K562 (cell line): Measurements from ENCODE around the gene PODXL. TPM values are rescaled to one million over a fixed set of nuclear protein-coding genes. Genes with fewer than 3 reads are reported as not detected.

Experiments
- ATAC-seq: fragments of 200-7000 bp; cut with Tn5 transposase; 3 replicates; pipeline ENCODE4 v1.9.1; 2020; ENCODE audit warnings: moderate library complexity
- BruUV-seq: library from RNA; stranded (reverse); fragments of 400-500 nt; replicated peaks from 2 replicates; lab custom pipeline; 2021; lab: Mats Ljungman, UMichigan
- CTCF ChIA-PET: fragments of 300-600 bp; formaldehyde crosslinking; extraction: SDS; loops from one replicate; lab custom pipeline; 2021; ENCODE audit warnings: low intra/inter-chr PET ratio; lab: Yijun Ruan, JAX
- POLR2A ChIA-PET: fragments of 300-600, 350-650 bp; sonication (Branson Sonifier 250); formaldehyde crosslinking; extraction: SDS; loops from one replicate; lab custom pipeline; 2021; ENCODE audit warnings: antibody characterized with exemption, inconsistent platforms; lab: Yijun Ruan, JAX
- DNase-seq, 4 experiments: peaks; one replicate each; pipeline versions ENCODE4 v3.0.0 to v3.0.0-alpha.2; 2011 to 2018; ENCODE audit warnings: low spot score in 3 of 4, mixed read lengths in 3 of 4; ENCODE audit errors: extremely low read depth in 1 of 4
- FAIRE-seq: peaks from 2 replicates; lab custom pipeline; 2011; peaks lifted over from hg19 to GRCh38; lab: Jason Lieb, UNC
- H2AFZ ChIP-seq: 2 replicates; pipeline ENCODE4 v1.6.0; 2011; ENCODE audit warnings: low read depth, low read length, control low read depth, inconsistent platforms
- H3K27ac ChIP-seq: fragments of 200-600 bp; 3 replicates; pipeline ENCODE4 v1.8.0; 2011; ENCODE audit warnings: low read depth, mild to moderate bottlenecking, control low read depth, inconsistent platforms, low read length, moderate library complexity, mixed read lengths; ENCODE audit errors: extremely low read depth
- H3K27me3 ChIP-seq, 2 experiments: fragments of 300-600 bp in 1 of 2; 2 replicates in 1 of 2; 3 replicates in 1 of 2; pipeline versions ENCODE4 v1.6.0 to v1.8.0; 2011; ENCODE audit warnings: inconsistent platforms in 2 of 2, low read length in 2 of 2, mild to moderate bottlenecking in 1 of 2, mixed read lengths in 1 of 2, moderate library complexity in 1 of 2; ENCODE audit not compliant: control insufficient read depth in 2 of 2, insufficient read depth in 2 of 2
- H3K36me3 ChIP-seq: fragments of 300-600 bp; 3 replicates; pipeline ENCODE4 v1.8.0; 2011; ENCODE audit warnings: mild to moderate bottlenecking, low read length, inconsistent platforms; ENCODE audit not compliant: control insufficient read depth, insufficient read depth
- H3K4me1 ChIP-seq, 2 experiments: fragments of 200-600 bp in 1 of 2; replicated peaks in 1 of 2; 2 replicates in 1 of 2; 3 replicates in 1 of 2; pipeline versions ENCODE4 v1.5.1 to v1.8.0; 2011; ENCODE audit warnings: inconsistent platforms in 2 of 2, low read length in 2 of 2, mild to moderate bottlenecking in 1 of 2, mixed read lengths in 1 of 2, moderate library complexity in 1 of 2; ENCODE audit not compliant: control insufficient read depth in 2 of 2, insufficient read depth in 2 of 2
- H3K4me2 ChIP-seq: 2 replicates; pipeline ENCODE4 v1.6.1; 2011; ENCODE audit warnings: low read length, control low read depth, inconsistent platforms, mixed read lengths; ENCODE audit not compliant: insufficient read depth
- H3K4me3 ChIP-seq: fragments of 200-600 bp; sonication (generic), shearing (Covaris generic); 2 replicates; pipeline ENCODE4 v1.5.1; 2016; ENCODE audit warnings: control low read depth, inconsistent platforms
- H3K79me2 ChIP-seq: fragments of 200-600 bp; 3 replicates; pipeline ENCODE4 v1.8.0; 2011; ENCODE audit warnings: low read length, inconsistent platforms; ENCODE audit not compliant: control insufficient read depth, insufficient read depth
- H3K9ac ChIP-seq, 2 experiments: 2 replicates each; pipeline versions ENCODE4 v1.6.0 to v1.6.1; 2011; ENCODE audit warnings: low read depth in 2 of 2, low read length in 2 of 2, control low read depth in 1 of 2, inconsistent platforms in 1 of 2, mild to moderate bottlenecking in 1 of 2, mixed read lengths in 1 of 2; ENCODE audit not compliant: insufficient read depth in 1 of 2
- H3K9me1 ChIP-seq: one replicate; pipeline ENCODE4 v1.6.0; 2011; ENCODE audit warnings: inconsistent platforms, mild to moderate bottlenecking, low read length, moderate library complexity; ENCODE audit not compliant: control insufficient read depth, insufficient read depth
- H3K9me3 ChIP-seq: replicated peaks from 2 replicates; pipeline ENCODE4 v1.5.1; 2011; ENCODE audit warnings: low read depth, low read length, inconsistent platforms; ENCODE audit not compliant: control insufficient read depth, insufficient read depth
- H4K20me1 ChIP-seq: replicated peaks from 2 replicates; pipeline ENCODE4 v1.6.1; 2011; ENCODE audit warnings: low read length, inconsistent platforms, mixed read lengths; ENCODE audit not compliant: control insufficient read depth, insufficient read depth
- ADNP ChIP-seq: fragments of 200-800 bp; sonication (Bioruptor generic); IDR thresholded peaks from 2 replicates; pipeline ENCODE4 v1.6.1; 2016; ENCODE audit warnings: missing genetic modification characterization, missing compliant biosample characterization
- ARHGAP35 ChIP-seq: fragments of 450-650 bp; IDR thresholded peaks from 2 replicates; pipeline ENCODE4 v1.6.1; 2018; ENCODE audit not compliant: partially characterized antibody
- CBFA2T2 ChIP-seq: fragments of 450-650 bp; conservative IDR thresholded peaks from 2 replicates; pipeline ENCODE4 v1.6.1; 2017; ENCODE audit warnings: mild to moderate bottlenecking
- EGR1 ChIP-seq: fragments of 450-650 bp; conservative IDR thresholded peaks from 2 replicates; pipeline ENCODE4 v1.6.1; 2017; ENCODE audit warnings: mild to moderate bottlenecking
- EZH2 ChIP-seq: IDR thresholded peaks from 2 replicates; pipeline ENCODE4 v1.6.1; 2012; ENCODE audit warnings: low read depth, mild to moderate bottlenecking, inconsistent platforms, low read length, borderline replicate concordance
- FOXK2 ChIP-seq, 2 experiments: fragments of 450-650 bp; IDR thresholded peaks in 1 of 2; conservative IDR thresholded peaks in 1 of 2; 2 replicates each; pipeline ENCODE4 v1.6.1; 2016; ENCODE audit warnings: low read depth in 2 of 2, mild to moderate bottlenecking in 1 of 2
- GATAD2B ChIP-seq: fragments of 450-650 bp; IDR thresholded peaks from 2 replicates; pipeline ENCODE4 v1.6.1; 2017; ENCODE audit warnings: mild to moderate bottlenecking, borderline replicate concordance
- HNRNPK ChIP-seq: fragments of 200-400 bp; formaldehyde crosslinking; IDR thresholded peaks from one replicate; pipeline ENCODE4 v1.6.1; 2018; ENCODE audit warnings: mild to moderate bottlenecking, low read depth, low read length; ENCODE audit not compliant: poor library complexity, severe bottlenecking
- NFATC3 ChIP-seq: fragments of 450-650 bp; IDR thresholded peaks from 2 replicates; pipeline ENCODE4 v1.6.1; 2017; ENCODE audit warnings: mild to moderate bottlenecking
- PYGO2 ChIP-seq: fragments of 450-650 bp; IDR thresholded peaks from 2 replicates; pipeline ENCODE4 v1.6.1; 2016; ENCODE audit warnings: mild to moderate bottlenecking, missing genetic modification characterization, moderate library complexity, missing compliant biosample characterization
- RNF2 ChIP-seq: sonication (generic); IDR thresholded peaks from 2 replicates; pipeline ENCODE4 v1.6.1; 2016
- SMAD3 ChIP-seq: fragments of 450-650 bp; formaldehyde crosslinking; conservative IDR thresholded peaks from 2 replicates; pipeline ENCODE4 v1.4.0; 2020; ENCODE audit warnings: mild to moderate bottlenecking
- SREBF2 ChIP-seq: sonication (generic); formaldehyde crosslinking; IDR thresholded peaks from 2 replicates; pipeline ENCODE4 v1.4.0; 2020; ENCODE audit warnings: mild to moderate bottlenecking, missing genetic modification reagents
- STAT6 ChIP-seq: sonication (generic); formaldehyde crosslinking; IDR thresholded peaks from 2 replicates; pipeline ENCODE4 v1.8.1; 2023; ENCODE audit warnings: mild to moderate bottlenecking, missing genetic modification reagents
- TFE3 ChIP-seq: fragments of 450-650 bp; formaldehyde crosslinking; IDR thresholded peaks from 2 replicates; pipeline ENCODE4 v1.4.0; 2020; ENCODE audit warnings: mild to moderate bottlenecking, mixed read lengths
- ZBTB7A ChIP-seq: IDR thresholded peaks from 2 replicates; pipeline ENCODE4 v1.6.1; 2011; ENCODE audit warnings: low read depth, mild to moderate bottlenecking, low read length, moderate library complexity, borderline replicate concordance; ENCODE audit not compliant: control insufficient read depth
- ZNF146 ChIP-seq: IDR thresholded peaks from one replicate; pipeline ENCODE4 v1.6.1; 2018; ENCODE audit warnings: missing compliant biosample characterization; ENCODE audit not compliant: unreplicated experiment
- ZNF586 ChIP-seq: fragments of 450-650 bp; formaldehyde crosslinking; conservative IDR thresholded peaks from 2 replicates; pipeline ENCODE4 v1.4.0; 2020; ENCODE audit warnings: mild to moderate bottlenecking, moderate library complexity
- WGBS: fragments of 100-300 bp; shearing (Covaris generic); methylation state at CpG from one replicate; pipeline ENCODE4 v1.1.6; 2016; ENCODE audit warnings: low coverage, mixed read lengths; ENCODE audit not compliant: insufficient coverage; ENCODE audit errors: missing lambda C conversion rate; 5-methylcytosine and 5-hydroxymethylcytosine counted together
- in situ Hi-C: fragments of 300-500 bp; cut with MboI; formaldehyde crosslinking; loops from 4 replicates; pipeline ENCODE4 v1.15.0; 2018; ENCODE audit warnings: inconsistent platforms, mixed read lengths
- intact Hi-C: fragments of 100-400 bp; cut with micrococcal nuclease; formaldehyde crosslinking; loops from 2 replicates; pipeline ENCODE4 v1.14.2; 2022
- polyA plus RNA-seq, 8 experiments: library from polyadenylated mRNA; depleted of rRNA in 4 of 8; stranded (reverse) in 5 of 8; unstranded in 3 of 8; fragments of >200 nt; fragmentation: Nextera tagmentation in 2 of 8; fragmentation: Illumina TruSeq in 1 of 8; extraction: Ambion mirVana in 2 of 8; extraction: Trizol in 1 of 8; gene quantifications; 2 replicates each; pipeline versions ENCODE4 v1.2.1 to v1.2.3, GENCODE V29; 2011 to 2014; ENCODE audit warnings: inconsistent platforms in 1 of 8, missing spikeins in 1 of 8
- total RNA-seq, 7 experiments: library from RNA; depleted of rRNA in 6 of 7; stranded (reverse); fragments of >200 nt in 6 of 7; fragmentation: Illumina TruSeq in 2 of 7; extraction: Trizol in 2 of 7; gene quantifications; 2 replicates each; pipeline versions ENCODE4 v1.2.1 to v1.2.3, GENCODE V29; 2011 to 2021; ENCODE audit warnings: low replicate concordance in 1 of 7
- TF ChIP-seq, protein P1 (sequence below): sonication (generic); formaldehyde crosslinking; IDR thresholded peaks from 2 replicates; pipeline ENCODE4 v1.9.0; 2022; ENCODE audit warnings: mild to moderate bottlenecking, missing genetic modification reagents

PODXL gene
- total and polyA plus RNA-seq, 9 of the 15 experiments (the other 6 are each of a cell fraction or from before 2014, with no cell fraction given): 0.01 to 0.73 (median 0.07) TPM

DNA sequence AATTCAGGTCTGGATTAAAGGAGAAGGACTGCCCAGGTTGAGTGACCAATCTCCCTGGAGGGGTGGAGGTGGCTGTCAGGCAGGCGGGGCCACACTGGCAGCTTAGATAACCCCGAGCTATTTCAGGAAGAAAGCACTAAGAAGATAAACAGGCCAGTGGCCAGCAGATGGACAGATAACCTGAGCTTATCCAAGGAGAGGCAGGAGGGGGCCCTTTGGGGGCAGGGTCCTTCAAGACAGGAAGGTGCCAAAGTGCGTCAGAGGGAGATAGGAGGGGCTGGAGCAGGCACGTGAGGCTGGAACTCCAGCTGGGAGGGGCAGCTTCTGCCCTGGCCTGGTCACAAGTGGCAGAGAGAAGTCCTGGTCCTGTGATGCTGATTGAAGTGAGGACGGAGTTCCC lies 29.8 kb upstream of the PODXL start:
- no peaks in the 10 kb centered on the region for H3K9me1 ChIP-seq
- ATAC-seq (peak; percentile 82), DNase-seq (peak; percentile 70 to 84 (median 76)), FAIRE-seq (no peak)
- no peaks in the 10 kb centered on the region for H3K79me2 ChIP-seq
- H3K4me3 ChIP-seq: no peak overlapping the region
- H3K36me3 ChIP-seq: no peaks in the 10 kb centered on the region
- BruUV-seq: no TSS peak
- H4K20me1 ChIP-seq: peaks cover 8% of the 10 kb centered on the region
- H3K27ac ChIP-seq: no peak overlapping the region
- CTCF ChIA-PET: no interaction called here
- in situ Hi-C loops: no loop called here
- 0 out of 2 replicates have a peak overlapping the region, but pooled peaks have one; percentile 0 for H2AFZ ChIP-seq
- peak overlapping the region in 1 of 2 experiments; percentile 70; a peak in 1 of 4 replicates for H3K9ac ChIP-seq
- peaks cover 12 to 68% of the 10 kb centered on the region in 2 experiments for H3K27me3 ChIP-seq
- intact Hi-C loops: no loop called here
- 1% methylated on average over 5 of the region's 5 CpGs for whole genome bisulfite sequencing
- H3K9me3 ChIP-seq: no peaks in the 10 kb centered on the region
- peaks cover 14 to 20% of the 10 kb centered on the region in 2 experiments; a peak in 4 of 5 replicates for H3K4me1 ChIP-seq
- peak overlapping the region; percentile 53 for H3K4me2 ChIP-seq
- POLR2A ChIA-PET: interaction anchor here (1.0 to 1.1 kb wide), 3 partner anchors 22 to 49 kb away, joined by 3 to 6 read pairs (median 3); no protein-coding TSS in a partner anchor
- TF ChIP-seq HNRNPK (no peak), CBFA2T2 (peak; percentile 86), ADNP (tag) (no peak), ARHGAP35 (no peak), EGR1 (no peak), GATAD2B (no peak), RNF2 (peak; percentile 63; the same call in 1 of the 2 replicates), STAT6 (CRISPR knock-in tag) (no peak), SREBF2 (CRISPR knock-in tag) (no peak), NFATC3 (no peak), EZH2 (no peak), TFE3 (no peak), PYGO2 (tag) (no peak), ZNF146 (CRISPR knock-in tag) (no peak), FOXK2 (conservative IDR thresholded peaks at IDR 0.05 in 1 of 2, IDR thresholded peaks at IDR 0.05 in 1 of 2; ENCODE audit: low read depth in 2 of 2) (peak in 1 of 2 experiments; percentile 13; a peak in 2 of 4 replicates), ZNF586 (CRISPR knock-in tag) (no peak), SMAD3 (CRISPR knock-in tag) (no peak), ZBTB7A (peak; percentile 40; the same call in 1 of the 2 replicates)
- TF ChIP-seq, protein P1, sequence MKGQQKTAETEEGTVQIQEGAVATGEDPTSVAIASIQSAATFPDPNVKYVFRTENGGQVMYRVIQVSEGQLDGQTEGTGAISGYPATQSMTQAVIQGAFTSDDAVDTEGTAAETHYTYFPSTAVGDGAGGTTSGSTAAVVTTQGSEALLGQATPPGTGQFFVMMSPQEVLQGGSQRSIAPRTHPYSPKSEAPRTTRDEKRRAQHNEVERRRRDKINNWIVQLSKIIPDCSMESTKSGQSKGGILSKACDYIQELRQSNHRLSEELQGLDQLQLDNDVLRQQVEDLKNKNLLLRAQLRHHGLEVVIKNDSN (CRISPR knock-in tag): peak; percentile 84
